MM.1S (cell line): ENCODE data around the gene ADCY3.

Experiments
- DNase-seq: peaks from one replicate; pipeline ENCODE4 v3.0.0-alpha.2; 2015
- H2AFZ ChIP-seq: fragments of 300-600 bp; sonication (generic); 2 replicates; pipeline ENCODE4 v1.6.0; 2016; ENCODE audit warnings: antibody characterized with exemption, low read length
- H3F3A ChIP-seq: fragments of 300-600 bp; sonication (generic); 2 replicates; pipeline ENCODE4 v1.6.1; 2016; ENCODE audit warnings: mild to moderate bottlenecking, antibody characterized with exemption, low read length, moderate library complexity, mixed read lengths; ENCODE audit not compliant: insufficient read depth
- H3K27ac ChIP-seq: fragments of 300-600 bp; sonication (generic); 2 replicates; pipeline ENCODE4 v1.5.1; 2016; ENCODE audit warnings: mild to moderate bottlenecking, low read length
- H3K27me3 ChIP-seq: fragments of 300-600 bp; sonication (generic); replicated peaks from 2 replicates; pipeline ENCODE4 v1.6.0; 2016; ENCODE audit warnings: low read length; ENCODE audit not compliant: insufficient read depth
- H3K36me3 ChIP-seq: fragments of 300-600 bp; sonication (generic); replicated peaks from 2 replicates; pipeline ENCODE4 v1.6.1; 2016; ENCODE audit warnings: mild to moderate bottlenecking, low read length, mixed read lengths; ENCODE audit not compliant: insufficient read depth
- H3K4me1 ChIP-seq: fragments of 300-600 bp; sonication (generic); 2 replicates; pipeline ENCODE4 v1.6.1; 2016; ENCODE audit warnings: low read length, mixed read lengths
- H3K4me2 ChIP-seq: fragments of 300-600 bp; sonication (generic); 2 replicates; pipeline ENCODE4 v1.6.0; 2016; ENCODE audit warnings: low read depth, low read length
- H3K4me3 ChIP-seq: fragments of 300-600 bp; sonication (generic); 2 replicates; pipeline ENCODE4 v1.5.1; 2016; ENCODE audit warnings: low read length, mixed read lengths
- H3K79me2 ChIP-seq: fragments of 300-600 bp; sonication (generic); 2 replicates; pipeline ENCODE4 v1.6.1; 2016; ENCODE audit warnings: mixed run types, low read length, mixed read lengths
- H3K9ac ChIP-seq: fragments of 300-600 bp; sonication (generic); 2 replicates; pipeline ENCODE4 v1.6.1; 2016; ENCODE audit warnings: low read length, mixed read lengths
- H3K9me2 ChIP-seq: fragments of 300-600 bp; sonication (generic); replicated peaks from 2 replicates; pipeline ENCODE4 v1.6.1; 2016; ENCODE audit warnings: mild to moderate bottlenecking, low read length, mixed read lengths; ENCODE audit not compliant: insufficient read depth
- H3K9me3 ChIP-seq: fragments of 300-600 bp; sonication (generic); replicated peaks from 2 replicates; pipeline ENCODE4 v1.6.1; 2016; ENCODE audit warnings: mild to moderate bottlenecking, low read length, mixed read lengths; ENCODE audit not compliant: insufficient read depth
- H4K20me1 ChIP-seq: fragments of 300-600 bp; sonication (generic); 2 replicates; pipeline ENCODE4 v1.6.1; 2016; ENCODE audit warnings: mild to moderate bottlenecking, low read length, moderate library complexity, mixed read lengths; ENCODE audit not compliant: insufficient read depth
- EZH2 ChIP-seq: fragments of 300-600 bp; sonication (generic); optimal IDR thresholded peaks from 2 replicates; pipeline ENCODE3; 2017; ENCODE audit warnings: low read depth, mild to moderate bottlenecking, antibody characterized with exemption, low read length, mixed read lengths
- EZH2phosphoT487 ChIP-seq: fragments of 300-600 bp; sonication (generic); IDR thresholded peaks from 2 replicates; pipeline ENCODE4 v1.6.1; 2018; ENCODE audit warnings: antibody characterized with exemption, low read length
- TF ChIP-seq, protein P1 (sequence below): fragments of 300-600 bp; sonication (generic); IDR thresholded peaks from 2 replicates; pipeline ENCODE4 v1.5.1; 2016; ENCODE audit warnings: antibody characterized with exemption, low read length, mixed read lengths

The ADCY3 gene

DNA sequence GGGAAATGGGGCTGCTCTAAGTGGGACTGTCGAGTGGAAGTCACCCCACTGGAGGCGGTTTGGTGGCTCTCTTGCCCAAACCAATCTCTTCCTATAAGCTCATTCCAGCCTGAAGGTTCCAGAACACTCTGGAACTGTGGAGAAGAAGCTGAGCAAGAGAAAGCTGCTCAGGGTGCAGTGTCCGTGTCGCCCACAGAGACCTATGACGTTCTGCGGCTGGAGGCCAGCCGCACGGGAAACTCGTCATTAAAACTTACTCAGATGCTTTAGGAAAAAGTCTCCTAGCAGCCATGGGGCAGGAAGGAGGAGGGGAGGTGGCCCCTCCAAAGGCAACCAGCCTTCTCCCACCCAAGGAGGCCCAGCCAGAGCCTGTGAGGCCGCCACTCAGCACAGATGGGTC is 41.7 kb downstream of the ADCY3 start:
- Histone ChIP-seq H3K36me3 (no peaks in the 10 kb centered on the region), H3K27me3 (no peaks in the 10 kb centered on the region), H3K79me2 (peaks cover 97% of the 10 kb centered on the region), H3K27ac (no peak overlapping the region), H3K9me2 (no peaks in the 10 kb centered on the region), H2AFZ (no peak overlapping the region), H3K9ac (no peak overlapping the region), H3K4me2 (no peak overlapping the region), H3K4me1 (no peaks in the 10 kb centered on the region), H4K20me1 (no peaks in the 10 kb centered on the region), H3K4me3 (no peak overlapping the region), H3F3A (0 out of 2 replicates have a peak, but pooled peaks cover 2% of the 10 kb centered on the region), H3K9me3 (no peaks in the 10 kb centered on the region)
- no peak for DNase-seq
- TF ChIP-seq EZH2phosphoT487 (no peak), EZH2 (no peak)
- TF ChIP-seq, protein P1, sequence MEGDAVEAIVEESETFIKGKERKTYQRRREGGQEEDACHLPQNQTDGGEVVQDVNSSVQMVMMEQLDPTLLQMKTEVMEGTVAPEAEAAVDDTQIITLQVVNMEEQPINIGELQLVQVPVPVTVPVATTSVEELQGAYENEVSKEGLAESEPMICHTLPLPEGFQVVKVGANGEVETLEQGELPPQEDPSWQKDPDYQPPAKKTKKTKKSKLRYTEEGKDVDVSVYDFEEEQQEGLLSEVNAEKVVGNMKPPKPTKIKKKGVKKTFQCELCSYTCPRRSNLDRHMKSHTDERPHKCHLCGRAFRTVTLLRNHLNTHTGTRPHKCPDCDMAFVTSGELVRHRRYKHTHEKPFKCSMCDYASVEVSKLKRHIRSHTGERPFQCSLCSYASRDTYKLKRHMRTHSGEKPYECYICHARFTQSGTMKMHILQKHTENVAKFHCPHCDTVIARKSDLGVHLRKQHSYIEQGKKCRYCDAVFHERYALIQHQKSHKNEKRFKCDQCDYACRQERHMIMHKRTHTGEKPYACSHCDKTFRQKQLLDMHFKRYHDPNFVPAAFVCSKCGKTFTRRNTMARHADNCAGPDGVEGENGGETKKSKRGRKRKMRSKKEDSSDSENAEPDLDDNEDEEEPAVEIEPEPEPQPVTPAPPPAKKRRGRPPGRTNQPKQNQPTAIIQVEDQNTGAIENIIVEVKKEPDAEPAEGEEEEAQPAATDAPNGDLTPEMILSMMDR: no peak

- peaks cover 98% of the 10 kb centered on the region for H3K79me2 ChIP-seq
- no peak overlapping the region for H3K27ac ChIP-seq
- no peaks in the 10 kb centered on the region for H3K36me3 ChIP-seq
- no peaks in the 10 kb centered on the region for H3K9me2 ChIP-seq
- no peak for DNase-seq
- no peaks in the 10 kb centered on the region for H3F3A ChIP-seq
- no peaks in the 10 kb centered on the region for H3K9me3 ChIP-seq
- H3K4me3 ChIP-seq: no peak overlapping the region
- H3K27me3 ChIP-seq: no peaks in the 10 kb centered on the region
- no peaks in the 10 kb centered on the region for H3K4me1 ChIP-seq
- H3K4me2 ChIP-seq: no peak overlapping the region
- no peaks in the 10 kb centered on the region for H4K20me1 ChIP-seq
- H3K9ac ChIP-seq: no peak overlapping the region
- TF ChIP-seq, protein P1: no peak
- TF ChIP-seq EZH2phosphoT487 (no peak), EZH2 (no peak)
- H2AFZ ChIP-seq: no peak overlapping the region
Measured at GRCh38 chr2:24877646-24878045, 42.4 kb downstream of the ADCY3 start.

DNA sequence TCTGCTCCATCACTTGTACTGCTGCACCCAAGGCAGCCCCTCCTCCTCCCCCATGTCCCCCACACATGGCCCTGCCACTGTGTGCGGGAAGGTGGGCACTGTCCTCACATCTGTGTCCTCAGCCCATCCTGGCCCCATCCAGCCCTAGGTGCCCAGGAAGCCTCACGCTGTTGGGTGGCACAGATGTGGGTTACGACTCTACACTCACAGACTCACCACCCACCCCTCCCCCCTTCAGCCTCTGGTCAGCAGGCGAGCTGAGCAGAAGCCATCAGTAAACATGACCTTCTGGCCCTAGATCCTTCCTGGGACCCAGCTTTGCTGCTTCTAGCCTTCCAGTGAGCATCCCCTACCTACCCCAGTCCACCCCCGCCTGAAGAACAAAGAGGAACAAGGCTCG is 43.0 kb downstream of the ADCY3 start:
- Histone ChIP-seq H3K79me2 (peaks cover 92% of the 10 kb centered on the region), H3F3A (no peaks in the 10 kb centered on the region), H2AFZ (no peak overlapping the region), H3K27me3 (no peaks in the 10 kb centered on the region), H3K4me3 (no peak overlapping the region), H4K20me1 (no peaks in the 10 kb centered on the region), H3K27ac (no peak overlapping the region), H3K36me3 (no peaks in the 10 kb centered on the region), H3K4me2 (no peak overlapping the region), H3K9ac (no peak overlapping the region), H3K4me1 (no peaks in the 10 kb centered on the region), H3K9me2 (no peaks in the 10 kb centered on the region), H3K9me3 (no peaks in the 10 kb centered on the region)
- no peak for DNase-seq
- TF ChIP-seq, protein P1: no peak
- TF ChIP-seq EZH2phosphoT487 (no peak), EZH2 (no peak)

DNA sequence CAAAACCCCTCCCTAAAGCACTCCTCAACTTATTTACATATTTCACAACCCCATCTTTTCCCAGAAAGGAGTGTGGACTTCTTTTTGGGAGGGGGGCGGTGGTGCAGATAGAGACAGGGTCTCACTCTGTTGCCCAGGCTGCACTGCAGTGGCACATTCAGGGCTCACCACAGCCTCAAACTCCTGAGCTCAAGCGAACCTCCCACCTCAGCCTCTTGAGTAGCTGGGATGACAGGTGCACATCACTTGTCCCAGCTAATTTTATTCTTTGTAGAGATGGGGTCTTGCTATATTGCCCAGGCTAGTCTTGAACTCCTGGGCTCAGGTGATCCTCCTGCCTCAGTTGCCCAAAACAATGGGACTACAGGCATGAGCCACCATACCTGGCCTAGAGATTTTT is 44.1 kb downstream of the ADCY3 start:
- H2AFZ ChIP-seq: no peak overlapping the region
- H3K79me2 ChIP-seq: peaks cover 92% of the 10 kb centered on the region
- no peaks in the 10 kb centered on the region; the same call in 1 of the 2 replicates for H3K36me3 ChIP-seq
- no peak overlapping the region for H3K4me3 ChIP-seq
- no peak overlapping the region for H3K9ac ChIP-seq
- H3K4me2 ChIP-seq: no peak overlapping the region
- H3K27ac ChIP-seq: no peak overlapping the region
- TF ChIP-seq, protein P1: no peak
- TF ChIP-seq EZH2phosphoT487 (no peak), EZH2 (no peak)
- no peaks in the 10 kb centered on the region for H3K9me3 ChIP-seq
- H3F3A ChIP-seq: no peaks in the 10 kb centered on the region
- DNase-seq: no peak
- H4K20me1 ChIP-seq: no peaks in the 10 kb centered on the region
- no peaks in the 10 kb centered on the region for H3K4me1 ChIP-seq
- no peaks in the 10 kb centered on the region for H3K9me2 ChIP-seq
- no peaks in the 10 kb centered on the region for H3K27me3 ChIP-seq
